ENCODE results near the gene DBF4B. TPM values are rescaled to one million over a fixed set of nuclear protein-coding genes. Genes with fewer than 3 reads are reported as not detected.

DBF4B gene
- total RNA-seq, 1 experiment from 2014 or later = 24.7 TPM

- no peak overlapping the region for H2BK20ac ChIP-seq (ENCODE audit: low read depth, low read length, poor library complexity, severe bottlenecking)
- H4K20me1 ChIP-seq (ENCODE audit: control insufficient read depth, insufficient read depth, insufficient read length) = no peaks in the 10 kb centered on the region
- peaks cover 43% of the 10 kb centered on the region for H3K27me3 Mint-ChIP-seq (ENCODE audit: low read depth)
Measured at GRCh38 chr17:44773140-44773539, 64.7 kb downstream of the DBF4B start.

More at GRCh38 chr17:44773140-44773539, 64.7 kb downstream of the DBF4B start:
- no peaks in the 10 kb centered on the region for H3K9me3 Mint-ChIP-seq
- H4K8ac ChIP-seq (replicated peaks; ENCODE audit: insufficient read length, low read depth, low read length) = no peak overlapping the region
- no peaks in the 10 kb centered on the region for H3K79me1 ChIP-seq (ENCODE audit: insufficient read depth, low read depth, low read length, poor library complexity, severe bottlenecking)
- DNase-seq = no peak
- H3K27ac ChIP-seq (ENCODE audit: insufficient read length, low read depth, low read length) = no peak overlapping the region
- TF ChIP-seq CTCF (conservative IDR thresholded peaks at IDR 0.05) = no peak
- no peak overlapping the region for H2BK15ac ChIP-seq (ENCODE audit: low read depth, low read length)
- H3T11ph ChIP-seq (ENCODE audit: low read length) = no peak overlapping the region
- no peak overlapping the region for H2AFZ ChIP-seq (ENCODE audit: low read length)
- H3K23ac ChIP-seq (ENCODE audit: insufficient read length, low read depth, low read length) = no peak overlapping the region
- no peak overlapping the region for H3K27ac Mint-ChIP-seq
- H3K9me3 ChIP-seq (ENCODE audit: control insufficient read depth, low read depth, low read length) = no peaks in the 10 kb centered on the region
- H4K5ac ChIP-seq (ENCODE audit: insufficient read length, low read depth, low read length) = no peak overlapping the region
- H4K91ac ChIP-seq (ENCODE audit: insufficient read length, low read depth, low read length) = no peak overlapping the region
- H3K4ac ChIP-seq (ENCODE audit: low read depth, low read length) = no peak overlapping the region
- H2BK5ac ChIP-seq (ENCODE audit: insufficient read length, low read length) = no peak overlapping the region
- no peak overlapping the region for H3K18ac ChIP-seq (ENCODE audit: insufficient read length, low read depth, low read length)
- no CpG with 5 or more reads among the region's 6 CpGs for WGBS (ENCODE audit: extremely low coverage, insufficient read length, low lambda C conversion rate)
- H3K4me1 ChIP-seq (ENCODE audit: insufficient read depth, low read length) = no peaks in the 10 kb centered on the region
- peaks cover 4% of the 10 kb centered on the region; the same call in 1 of the 2 replicates for H3K27me3 ChIP-seq (ENCODE audit: insufficient read depth, low read length)
- H3K14ac ChIP-seq (ENCODE audit: insufficient read depth, low read length) = no peak overlapping the region
- no peak overlapping the region for H3K4me3 Mint-ChIP-seq
- peaks cover 10% of the 10 kb centered on the region for H3K23me2 ChIP-seq (ENCODE audit: insufficient read length, low read depth, low read length, poor library complexity, severe bottlenecking)
- no peak overlapping the region for H3K4me2 ChIP-seq (ENCODE audit: insufficient read depth, insufficient read length, low read length)
- peaks cover 6 to 14% of the 10 kb centered on the region in 2 experiments; a peak in 3 of 4 replicates for H3K4me1 Mint-ChIP-seq
- no peaks in the 10 kb centered on the region for H3K36me3 Mint-ChIP-seq (ENCODE audit: insufficient read depth in 1 of 3, low read depth in 3 of 3)
- H3K56ac ChIP-seq (ENCODE audit: insufficient read length, low read depth, low read length) = no peak overlapping the region
- no peak overlapping the region for H2AK5ac ChIP-seq (ENCODE audit: insufficient read length, low read length)
- H3K79me2 ChIP-seq (ENCODE audit: insufficient read depth, low read length) = no peaks in the 10 kb centered on the region
- no peak overlapping the region for H2BK12ac ChIP-seq (ENCODE audit: insufficient read length, low read depth, low read length)
- H2BK120ac ChIP-seq (ENCODE audit: low read depth, low read length, poor library complexity, severe bottlenecking) = no peak overlapping the region
- H3K9ac ChIP-seq (ENCODE audit: extremely low read depth, insufficient read length, low read length) = no peak overlapping the region

All from H9 (cell line).